ELR (cell line): ENCODE measurements around the gene NKX2-2.

Experiments used
- DNase-seq: peaks from one replicate; pipeline ENCODE4 v3.0.0-alpha.2; 2015; ENCODE audit warnings: low read depth

The NKX2-2 gene

DNA sequence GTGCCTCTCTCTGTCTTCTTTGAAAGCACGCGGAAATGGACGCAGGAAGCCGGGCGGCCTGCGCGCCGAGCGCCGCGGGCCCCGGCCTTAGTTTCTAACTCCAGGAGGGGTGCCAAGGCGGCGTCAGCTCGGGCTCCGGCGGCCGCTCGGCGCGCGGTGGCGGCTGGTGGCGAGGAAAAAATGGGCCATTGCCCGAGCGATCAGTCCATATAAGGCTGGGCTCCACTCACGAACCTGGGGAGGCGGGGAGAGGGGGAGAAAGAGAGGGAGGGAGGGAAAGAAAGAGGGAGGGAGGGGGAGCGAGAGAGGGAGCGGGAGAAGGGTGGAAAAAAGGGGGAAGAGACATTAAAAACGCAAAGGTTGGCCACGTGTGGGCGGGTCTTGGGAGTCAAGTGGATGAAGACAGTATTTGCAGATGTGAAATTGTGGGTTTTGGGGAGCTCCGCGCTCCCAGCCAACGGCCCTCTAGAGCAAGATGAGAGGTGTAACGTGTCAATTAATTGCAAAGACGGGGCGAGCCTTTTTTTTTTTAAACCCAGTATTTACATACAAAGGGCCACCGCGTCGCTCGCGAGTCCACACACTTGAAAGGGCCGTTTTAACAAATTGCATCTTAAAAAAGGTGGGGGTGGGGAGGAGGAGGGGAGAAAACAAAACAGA, at the start of gene NKX2-2:
TSS of gene NKX2-2 (minus strand) at position 184 of the 660 bp plus-strand sequence. CDS start 395 bp downstream, outside the sequence.
- no peak for DNase-seq

- DNase-seq = no peak
Measured at GRCh38 chr20:21562656-21563055, 48.8 kb upstream of the NKX2-2 start.

- DNase-seq = no peak
Measured at GRCh38 chr20:21559305-21559704, 45.4 kb upstream of the NKX2-2 start.

DNA sequence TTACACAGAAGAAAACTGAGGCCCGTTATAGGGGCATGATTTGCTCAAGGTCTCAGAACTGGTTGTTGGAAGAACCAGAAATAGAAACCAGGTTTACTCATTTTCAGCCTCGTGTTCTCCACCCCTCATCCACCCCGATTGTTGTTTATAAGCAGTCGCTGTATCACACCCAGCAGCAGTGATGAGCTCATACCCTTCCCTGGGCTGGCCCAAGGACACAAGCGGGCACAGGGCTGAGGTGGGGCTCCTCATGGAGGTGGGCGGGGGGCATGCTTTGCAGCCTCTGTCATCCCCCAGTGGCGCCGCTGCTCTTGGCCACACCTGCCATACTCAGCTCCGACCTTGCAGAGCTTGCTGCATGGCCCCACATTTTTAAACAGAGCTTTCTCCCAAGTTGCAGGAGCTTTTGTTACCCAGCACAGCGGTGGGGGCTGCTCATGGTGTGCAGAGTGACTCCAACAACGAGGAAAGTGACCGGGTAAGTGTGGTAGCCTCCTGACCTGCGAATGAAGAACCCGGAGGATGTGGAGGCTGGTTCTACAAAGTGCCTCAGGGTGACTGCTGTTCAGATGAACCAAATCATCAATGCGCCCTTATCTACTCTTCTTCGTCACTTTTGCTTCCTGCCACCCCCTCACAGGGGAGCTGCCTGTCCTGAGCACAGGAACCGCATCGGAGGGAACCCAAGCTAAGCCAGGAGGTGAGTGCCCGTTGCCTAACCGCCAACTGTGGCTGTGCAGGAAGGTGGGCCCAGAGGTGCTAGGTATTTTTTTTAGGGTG, 43.6 kb upstream of the NKX2-2 start:
- DNase-seq = no peak

DNA sequence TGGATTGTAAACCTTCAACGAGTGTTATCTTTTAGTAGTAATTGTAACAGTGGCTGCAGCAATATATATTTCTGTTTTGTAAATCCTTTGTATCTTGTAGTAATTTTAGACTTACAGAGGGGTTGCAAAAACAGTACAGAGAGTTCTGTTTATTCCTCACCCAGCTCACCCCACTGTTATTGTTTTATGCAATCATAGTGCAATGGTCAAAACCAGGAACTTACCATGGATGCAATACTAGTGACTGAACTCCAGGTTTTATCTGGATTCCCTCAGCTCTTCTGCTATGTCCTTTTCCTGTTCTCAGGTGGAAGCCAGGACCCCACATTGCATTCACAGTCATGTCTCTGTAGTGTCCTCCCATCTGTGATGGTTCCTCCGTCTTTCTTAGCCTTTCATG, 42.5 kb upstream of the NKX2-2 start:
- DNase-seq = no peak

DNA sequence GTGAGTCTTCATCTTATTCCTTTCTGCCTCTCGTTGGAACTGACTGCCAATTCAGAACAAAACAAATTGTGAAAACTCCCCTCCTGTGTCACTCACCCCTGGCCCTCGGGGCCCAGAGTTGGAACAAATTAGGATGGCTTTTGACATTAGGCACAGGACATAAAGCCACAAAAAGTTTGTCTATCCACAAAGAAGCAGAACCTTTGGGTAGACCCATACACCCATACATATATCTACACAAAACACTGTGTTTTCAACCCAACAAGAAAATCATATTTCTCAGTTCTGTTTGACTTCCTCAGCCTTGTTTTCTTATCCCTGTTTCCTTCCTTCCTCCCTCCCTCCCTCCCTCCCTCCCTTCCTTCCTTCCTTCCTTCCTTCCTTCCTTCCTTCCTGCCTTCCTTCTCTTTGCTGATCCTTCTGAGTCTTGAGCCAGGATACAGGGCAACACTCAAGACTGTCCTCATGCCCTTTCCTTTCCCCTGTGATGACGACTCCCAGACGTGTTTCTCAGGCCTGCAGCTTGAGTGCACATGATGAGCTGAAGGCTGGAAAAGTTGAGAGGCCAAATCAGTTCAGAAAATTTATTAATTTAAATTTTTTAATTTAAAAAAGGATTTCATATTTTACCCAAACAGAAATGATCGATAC, 41.7 kb upstream of the NKX2-2 start:
- no peak for DNase-seq

GRCh38 chr20:21554985-21555384, 41.1 kb upstream of the NKX2-2 start:
- no peak for DNase-seq

- no peak for DNase-seq
Measured at GRCh38 chr20:21554376-21554890, 40.6 kb upstream of the NKX2-2 start.

DNA sequence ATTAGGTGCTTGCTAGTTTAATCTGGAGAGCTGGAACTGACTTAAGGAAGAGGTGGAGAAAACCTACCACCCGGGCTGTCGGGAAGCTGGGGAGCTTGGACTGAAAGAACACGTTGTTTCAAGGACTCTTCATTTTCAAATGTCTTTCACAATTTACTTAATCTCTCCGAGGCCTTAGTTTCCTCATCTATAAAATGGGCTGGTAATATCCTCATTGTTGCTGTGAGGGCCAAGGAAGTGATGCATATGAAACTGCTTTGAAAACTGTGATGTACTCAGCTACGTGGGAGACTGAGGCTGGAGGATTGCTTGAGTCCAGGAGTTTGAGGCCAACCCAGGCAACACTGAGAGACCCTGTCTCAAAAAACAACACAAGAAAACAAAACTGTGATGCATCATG, 36.7 kb upstream of the NKX2-2 start:
- no peak for DNase-seq

DNA sequence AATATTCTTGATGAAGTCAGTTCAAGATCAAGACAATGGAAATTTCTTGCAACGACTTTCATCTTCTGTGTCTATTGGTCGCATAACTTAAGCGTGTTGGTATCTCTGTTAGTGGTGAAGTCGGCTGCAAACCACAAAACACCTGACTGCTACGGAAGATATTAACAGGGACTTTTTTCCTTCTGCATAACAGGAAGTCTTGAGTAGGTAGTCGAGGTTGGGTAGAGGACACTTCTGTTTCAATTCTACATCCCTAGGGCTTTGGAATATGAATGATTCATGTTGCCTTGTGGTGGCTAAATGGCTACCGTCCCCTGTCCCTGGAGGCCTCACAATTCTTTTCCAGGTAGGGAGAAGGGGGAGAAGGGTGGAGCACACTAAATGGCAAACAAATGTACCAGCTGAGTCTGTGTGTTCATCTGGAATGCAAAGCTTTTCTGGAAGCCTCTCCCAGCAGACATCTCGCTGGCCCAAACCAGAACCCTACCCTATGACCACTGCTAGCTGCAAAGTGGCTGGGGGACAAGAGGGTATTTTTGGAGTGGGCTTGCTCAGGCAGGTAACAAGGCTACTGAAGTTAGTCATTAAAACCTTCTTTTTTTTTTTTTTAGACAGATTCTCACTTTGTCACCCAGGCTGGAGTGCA, 34.6 kb upstream of the NKX2-2 start:
- DNase-seq = no peak

GRCh38 chr20:21546355-21546754, 32.5 kb upstream of the NKX2-2 start:
- no peak for DNase-seq

GRCh38 chr20:21539512-21539911, 25.6 kb upstream of the NKX2-2 start:
- DNase-seq = no peak

DNA sequence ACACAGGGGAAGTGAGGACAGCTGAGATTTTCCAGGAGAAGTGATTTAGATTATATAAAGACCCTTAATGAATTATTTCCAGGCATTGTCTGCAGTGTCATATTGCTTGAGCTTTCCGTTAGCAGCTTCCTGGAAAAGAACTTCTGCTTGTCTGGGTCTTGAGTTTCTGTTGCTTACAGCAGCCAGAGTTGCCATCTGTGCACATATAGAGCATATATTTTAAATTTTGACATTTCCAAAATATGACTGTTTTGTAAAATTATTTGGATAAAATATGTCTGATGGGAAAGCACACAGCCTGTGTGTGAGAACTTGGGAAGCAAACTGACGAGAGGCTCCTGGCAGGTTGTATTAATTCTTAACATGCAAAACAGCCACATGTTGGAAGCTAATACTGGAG, 21.0 kb upstream of the NKX2-2 start:
- no peak for DNase-seq

- DNase-seq = no peak
Measured at GRCh38 chr20:21534453-21534852, 20.6 kb upstream of the NKX2-2 start.

- peak; percentile 38 for DNase-seq
Measured at GRCh38 chr20:21529863-21530262, 16.0 kb upstream of the NKX2-2 start.

- no peak for DNase-seq
Measured at GRCh38 chr20:21528870-21529269, 15.0 kb upstream of the NKX2-2 start.

- DNase-seq = no peak
Measured at GRCh38 chr20:21527908-21528307, 14.0 kb upstream of the NKX2-2 start.

DNA sequence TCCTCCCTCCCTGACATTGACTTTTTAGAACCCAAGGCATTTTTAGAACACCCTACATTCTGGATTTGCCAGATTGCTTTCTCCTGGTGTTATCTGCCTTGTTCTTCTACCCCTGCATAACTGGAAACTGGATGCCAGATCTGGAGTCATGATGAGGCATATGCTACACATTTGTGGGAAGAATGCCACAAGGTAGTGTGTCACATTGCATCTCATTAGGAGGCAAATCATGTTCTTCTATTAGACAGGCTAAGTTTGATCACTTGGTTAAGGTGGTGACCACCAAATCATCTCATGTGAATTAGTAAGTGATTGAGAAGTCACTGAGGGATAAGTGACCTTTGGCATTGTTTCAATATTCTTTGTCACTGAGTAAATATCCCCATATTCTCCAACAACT, 12.9 kb upstream of the NKX2-2 start:
- DNase-seq = no peak

DNA sequence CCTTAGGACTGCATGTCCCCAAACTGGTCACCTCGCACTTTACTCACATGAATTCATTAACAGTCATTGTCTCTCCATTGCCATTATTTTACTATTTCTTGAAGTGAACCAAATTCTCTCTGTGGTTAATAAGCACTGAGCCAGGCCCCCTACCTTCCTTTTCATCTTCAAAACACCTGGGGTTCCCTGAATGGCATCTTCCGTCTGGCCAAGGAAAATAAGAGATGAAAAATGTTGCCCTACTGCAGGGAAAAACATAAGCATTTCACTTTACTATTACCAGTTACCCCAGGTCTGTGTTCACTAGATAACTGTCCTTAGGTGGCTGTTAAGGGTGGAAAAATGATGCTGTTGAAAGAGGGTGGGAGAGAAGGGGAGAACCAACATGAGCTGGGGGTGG, 10.0 kb upstream of the NKX2-2 start:
- no peak for DNase-seq

- DNase-seq = no peak
Measured at GRCh38 chr20:21523281-21523868, 9.5 kb upstream of the NKX2-2 start.

GRCh38 chr20:21522481-21523280, 8.8 kb upstream of the NKX2-2 start:
- DNase-seq = no peak
